ENCODE measurements around the gene PRSS8.

DNA sequence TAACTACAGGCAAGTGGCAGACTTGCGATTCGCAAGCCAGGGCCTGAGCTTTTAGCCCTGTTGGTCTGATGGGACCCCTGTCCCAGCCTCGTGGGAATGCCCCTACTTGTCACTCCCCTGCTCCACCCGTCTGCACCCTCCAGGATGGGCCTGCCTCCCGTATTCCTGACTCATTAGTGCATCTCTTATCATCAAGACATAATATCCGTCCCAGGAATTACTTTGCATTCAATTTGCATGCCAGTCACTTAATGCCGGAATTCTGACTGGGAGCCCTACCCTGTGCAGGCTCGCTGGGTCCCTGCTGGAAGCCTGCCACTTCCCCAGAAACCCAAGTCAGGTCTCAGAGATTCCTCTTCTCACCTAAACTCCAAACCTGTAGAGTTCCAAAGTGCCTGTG lies 50.1 kb downstream of the PRSS8 start:
- TF ChIP-seq EZH2 (IDR thresholded peaks at IDR 0.05; ENCODE audit: low read depth) (no peak), CTCF (conservative IDR thresholded peaks at IDR 0.05) (no peak)
